Measurements from ENCODE around the gene HEPN1. TPM values are rescaled to one million over a fixed set of nuclear protein-coding genes. Genes with fewer than 3 reads are reported as not detected.

The HEPN1 gene
- total and polyA plus RNA-seq, 2 of the 4 experiments (the other 2 are of a cell fraction), result not detected

DNA sequence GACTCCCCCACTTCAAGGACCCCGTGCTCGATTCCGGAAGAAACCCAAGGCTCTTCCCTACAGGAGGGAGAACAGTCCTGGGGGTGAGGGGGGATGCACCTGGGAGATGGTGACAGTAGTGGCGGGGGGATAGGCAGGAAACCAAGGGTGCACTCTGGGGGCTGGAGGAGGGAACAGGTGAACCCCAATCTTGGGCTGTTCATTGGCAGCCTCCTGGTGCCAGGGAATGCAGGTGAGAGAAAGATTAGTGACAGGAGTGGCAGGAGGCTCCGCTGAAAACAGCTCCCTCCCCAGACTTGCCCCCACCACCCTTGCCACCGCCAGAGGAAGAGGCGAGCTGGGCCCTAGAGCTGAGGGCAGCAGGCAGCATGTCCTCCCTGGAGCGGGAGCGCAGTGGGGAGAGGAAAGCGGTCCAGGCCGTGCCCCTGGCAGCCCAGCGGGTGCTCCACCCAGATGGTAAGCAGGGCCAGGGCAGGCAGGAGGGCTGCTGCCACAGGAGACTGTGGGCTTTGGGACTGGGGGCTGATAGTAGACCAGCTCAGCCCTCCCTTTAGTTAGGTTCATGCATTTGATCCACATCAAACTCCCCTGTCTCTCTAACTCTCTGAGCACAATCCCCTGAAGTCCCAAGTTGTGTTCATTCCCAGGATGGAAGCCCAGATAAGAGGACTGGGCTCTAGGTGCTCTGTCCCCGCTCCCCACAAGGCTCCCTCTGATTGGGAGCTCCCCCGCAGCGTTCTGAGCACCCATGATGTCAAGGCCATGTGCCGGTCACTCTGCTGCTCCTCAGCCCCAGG is 39.4 kb upstream of the HEPN1 start (continued):
- TF ChIP-seq SMC3 (IDR thresholded peaks at IDR 0.05; ENCODE audit: low read depth, low read length), result no peak

DNA sequence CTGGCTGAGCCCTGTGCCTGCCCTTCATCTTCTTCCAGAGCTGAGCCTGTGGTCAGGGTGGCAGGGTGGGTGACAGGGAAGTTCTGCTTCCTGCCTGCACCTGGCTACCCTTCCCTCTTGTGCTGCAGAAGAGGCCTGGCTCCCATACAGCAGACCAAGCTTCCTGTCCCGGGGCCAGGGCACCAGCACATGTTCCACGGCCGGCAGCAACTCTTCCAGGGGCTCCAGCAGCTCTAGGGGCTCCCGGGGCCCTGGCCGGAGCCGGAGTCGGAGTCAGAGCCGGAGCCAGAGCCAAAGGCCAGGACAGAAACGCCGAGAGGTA is 38.8 kb upstream of the HEPN1 start:
- Histone ChIP-seq H2AK5ac (ENCODE audit: low read depth, low read length) (peak overlapping the region; percentile 14; the same call in 1 of the 2 replicates), H3K4me1 (ENCODE audit: control insufficient read depth, insufficient read depth, low read length) (peaks cover 3% of the 10 kb centered on the region), H2BK20ac (ENCODE audit: low read depth, low read length) (no peak overlapping the region), H2AK9ac (replicated peaks; ENCODE audit: low read depth, low read length, poor library complexity) (no peak overlapping the region), H3K9me1 (ENCODE audit: insufficient read depth, low read length) (peaks cover 3% of the 10 kb centered on the region; the same call in 1 of the 2 replicates), H3K56ac (ENCODE audit: extremely low read depth, insufficient read depth, low read length) (no peak overlapping the region), H2BK5ac (ENCODE audit: low read depth, low read length, poor library complexity, severe bottlenecking) (no peak overlapping the region), H3K14ac (replicated peaks; ENCODE audit: low read depth, low read length) (no peak overlapping the region), H3K4me2 (ENCODE audit: low read depth, low read length) (no peak overlapping the region), H2BK15ac (ENCODE audit: low read depth, low read length) (no peak overlapping the region), H3K4ac (ENCODE audit: low read depth, low read length) (no peak overlapping the region), H2BK120ac (ENCODE audit: low read depth, low read length) (no peak overlapping the region), H4K91ac (ENCODE audit: insufficient read depth, low read depth, low read length) (no peak overlapping the region), H3K18ac (ENCODE audit: low read depth, low read length) (no peak overlapping the region), H3K9me3 (ENCODE audit: control insufficient read depth, insufficient read depth, low read length) (no peaks in the 10 kb centered on the region), H3K23ac (ENCODE audit: low read depth, low read length) (no peak overlapping the region), H3K4me3 (ENCODE audit: insufficient read depth, low read depth, low read length) (no peak overlapping the region), H3K79me1 (ENCODE audit: low read depth in 1 of 2, low read length in 2 of 2) (peaks cover 6 to 21% of the 10 kb centered on the region in 2 experiments; a peak in 3 of 4 replicates), H3K27me3 (ENCODE audit: control insufficient read depth, insufficient read depth, low read length) (no peaks in the 10 kb centered on the region), H4K8ac (ENCODE audit: low read depth in 2 of 2, low read length in 2 of 2) (no peak overlapping the region), H4K5ac (ENCODE audit: low read depth, low read length) (no peak overlapping the region), H3K27ac (ENCODE audit: insufficient read depth, low read length) (no peak overlapping the region), H3K36me3 (ENCODE audit: control insufficient read depth, insufficient read depth, low read length) (no peaks in the 10 kb centered on the region), H4K20me1 (ENCODE audit: insufficient read depth, low read length) (no peaks in the 10 kb centered on the region), H3K9ac (ENCODE audit: low read depth, low read length) (no peak overlapping the region), H2AFZ (replicated peaks; ENCODE audit: low read length, poor library complexity) (no peak overlapping the region)
- whole genome bisulfite sequencing, 2 experiments (ENCODE audit: extremely low coverage in 2 of 2, insufficient read length in 1 of 2), result 79% methylated on average over 3 of the region's 10 CpGs; no CpG with 5 or more reads in 1 of the 2 experiments
- CTCF ChIA-PET, result no interaction called here
- no TSS peak for BruUV-seq (replicated peaks)
- no peak for DNase-seq
- in situ Hi-C loops (cut with MboI; ENCODE audit: low sequenced_read_pairs), result no loop called here
- POLR2A ChIA-PET (ENCODE audit: unreplicated experiment), result no interaction called here
- intact Hi-C loops (cut with micrococcal nuclease), result no loop called here
- ATAC-seq (ENCODE audit: low read depth), result no peak
- TF ChIP-seq BHLHE40 (IDR thresholded peaks at IDR 0.05; ENCODE audit: low read depth, low read length), result no peak
- no peak for TF ChIP-seq MXI1 (IDR thresholded peaks at IDR 0.05; ENCODE audit: borderline replicate concordance, low read depth, low read length)
- TF ChIP-seq MAFK (IDR thresholded peaks at IDR 0.05; ENCODE audit: low read depth, low read length), result no peak
- TF ChIP-seq CHD1 (IDR thresholded peaks at IDR 0.05; ENCODE audit: low read depth, low read length), result no peak
- TF ChIP-seq FOS (IDR thresholded peaks at IDR 0.05; ENCODE audit: low read depth, low read length), result no peak
- TF ChIP-seq, protein P1, sequence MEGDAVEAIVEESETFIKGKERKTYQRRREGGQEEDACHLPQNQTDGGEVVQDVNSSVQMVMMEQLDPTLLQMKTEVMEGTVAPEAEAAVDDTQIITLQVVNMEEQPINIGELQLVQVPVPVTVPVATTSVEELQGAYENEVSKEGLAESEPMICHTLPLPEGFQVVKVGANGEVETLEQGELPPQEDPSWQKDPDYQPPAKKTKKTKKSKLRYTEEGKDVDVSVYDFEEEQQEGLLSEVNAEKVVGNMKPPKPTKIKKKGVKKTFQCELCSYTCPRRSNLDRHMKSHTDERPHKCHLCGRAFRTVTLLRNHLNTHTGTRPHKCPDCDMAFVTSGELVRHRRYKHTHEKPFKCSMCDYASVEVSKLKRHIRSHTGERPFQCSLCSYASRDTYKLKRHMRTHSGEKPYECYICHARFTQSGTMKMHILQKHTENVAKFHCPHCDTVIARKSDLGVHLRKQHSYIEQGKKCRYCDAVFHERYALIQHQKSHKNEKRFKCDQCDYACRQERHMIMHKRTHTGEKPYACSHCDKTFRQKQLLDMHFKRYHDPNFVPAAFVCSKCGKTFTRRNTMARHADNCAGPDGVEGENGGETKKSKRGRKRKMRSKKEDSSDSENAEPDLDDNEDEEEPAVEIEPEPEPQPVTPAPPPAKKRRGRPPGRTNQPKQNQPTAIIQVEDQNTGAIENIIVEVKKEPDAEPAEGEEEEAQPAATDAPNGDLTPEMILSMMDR (conservative IDR thresholded peaks at IDR 0.05; ENCODE audit: low read depth, low read length), result no peak
- no peak for TF ChIP-seq SMC3 (IDR thresholded peaks at IDR 0.05; ENCODE audit: low read depth, low read length)
- dilution Hi-C loops (cut with HindIII; ENCODE audit: low sequenced_read_pairs, unreplicated experiment), result no loop called here

All from IMR-90 (cell line).